Gastrocnemius medialis (tissue), 4 donors: ENCODE results near the gene MINK1. TPM values are rescaled to one million over a fixed set of nuclear protein-coding genes. Genes with fewer than 3 reads are reported as not detected.

Experiments used
- ATAC-seq, 2 donors: fragments of 150-250 bp; one replicate each; pipeline ENCODE4 v1.9.1; 2016
- DNase-seq, 2 donors: peaks; one replicate each; pipeline ENCODE4 v3.0.0-alpha.2; 2019
- H3K27ac ChIP-seq, 4 donors: fragments of 200-600 bp; sonication (generic); 1 replicate in 1 of 4; 2 replicates in 3 of 4; pipeline ENCODE4 v1.5.1; 2016 to 2018; ENCODE audit warnings: mild to moderate bottlenecking in 2 of 4, moderate library complexity in 1 of 4
- H3K27me3 ChIP-seq, 3 donors: fragments of 200-600 bp; sonication (generic) in 2 of 3; 1 replicate in 1 of 3; 2 replicates in 2 of 3; pipeline versions ENCODE4 v1.5.1 to v1.6.0; 2016 to 2019; ENCODE audit warnings: mild to moderate bottlenecking in 1 of 3, moderate library complexity in 1 of 3
- H3K36me3 ChIP-seq, 2 donors: fragments of 200-600 bp; sonication (generic) in 1 of 2; one replicate each; pipeline ENCODE4 v1.5.1; 2017 to 2018
- H3K4me1 ChIP-seq, 2 donors: fragments of 200-600 bp; sonication (generic) in 1 of 2; one replicate each; pipeline ENCODE4 v1.5.1; 2016 to 2017; ENCODE audit warnings: mild to moderate bottlenecking in 2 of 2
- H3K4me3 ChIP-seq, 4 donors: fragments of 200-600 bp; sonication (generic) in 3 of 4; 1 replicate in 1 of 4; 2 replicates in 3 of 4; pipeline ENCODE4 v1.5.1; 2016 to 2019; ENCODE audit warnings: mild to moderate bottlenecking in 2 of 4
- H3K9me3 ChIP-seq, 3 donors: fragments of 200-600 bp; sonication (generic) in 2 of 3; 1 replicate in 1 of 3; 2 replicates in 2 of 3; pipeline ENCODE4 v1.5.1; 2016 to 2019
- POLR2A ChIP-seq, 2 donors: fragments of 450-650 bp; IDR thresholded peaks; one replicate each; pipeline ENCODE4 v1.6.1; 2017; ENCODE audit warnings: antibody characterized with exemption in 2 of 2, mild to moderate bottlenecking in 2 of 2, moderate library complexity in 2 of 2
- in situ Hi-C, 4 donors: fragments of 200-750 bp; cut with MboI; loops; one replicate each; pipeline versions ENCODE4 v1.15.0 to v1.8.0; 2017; ENCODE audit warnings: low sequenced_read_pairs in 4 of 4
- intact Hi-C: fragments of 100-400 bp; cut with DNase I; formaldehyde crosslinking; loops from one replicate; pipeline ENCODE4 v1.15.1; 2023; ENCODE audit warnings: low total_unique reads
- total RNA-seq, 4 donors: library from RNA; depleted of rRNA; stranded (reverse); fragments of >200 nt; gene quantifications; one replicate each; pipeline versions ENCODE4 v1.1.0 to v1.2.3, GENCODE V29; 2016
- TF ChIP-seq, protein P1 (sequence below), 5 experiments: fragments of 450-650 bp in 3 of 5; fragments of 200-600 bp in 2 of 5; sonication (generic) in 2 of 5; IDR thresholded peaks in 4 of 5; conservative IDR thresholded peaks in 1 of 5; 1 replicate in 4 of 5; 2 replicates in 1 of 5; pipeline ENCODE4 v1.5.1; 2016 to 2019; ENCODE audit warnings: antibody characterized with exemption in 5 of 5, mild to moderate bottlenecking in 3 of 5, moderate library complexity in 3 of 5

The MINK1 gene
- total RNA-seq, 4 donors from 2014 or later, result 11.7 to 20.2 (median 15.3) TPM

DNA sequence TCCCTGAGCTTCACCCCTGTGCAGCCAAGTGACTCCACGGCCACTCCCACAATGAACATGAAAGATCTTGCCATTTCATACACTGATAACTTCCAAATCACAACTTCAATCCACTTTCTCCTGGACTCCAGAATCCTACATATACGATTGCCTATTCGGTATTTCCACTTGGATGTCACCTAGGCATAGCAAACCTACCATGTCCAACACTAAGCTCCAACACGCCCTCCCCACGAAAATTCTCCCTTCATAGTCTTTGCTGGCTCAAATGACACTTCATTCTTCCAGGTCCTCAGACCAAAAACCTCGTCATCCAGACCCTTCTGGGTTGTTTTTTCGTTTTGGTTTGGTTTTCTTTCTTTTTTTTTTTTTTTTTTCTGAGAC, 42.4 kb upstream of the MINK1 start:
- in situ Hi-C loops (loop anchor here in 2 of 4 donors (25.0 kb wide), 1 partner anchor 97 kb away; the partner anchor contains the start of gene C17orf107 (in 2 of the 2)), intact Hi-C loops (loop anchor here (1.0 to 10.0 kb wide), 4 partner anchors 17 to 216 kb away; partner anchors contain the start of genes MED11, MINK1 and PLD2)
- Histone ChIP-seq H3K36me3 (no peaks in the 10 kb centered on the region), H3K27me3 (peaks cover 2 to 14% (median 7%) of the 10 kb centered on the region in 3 donors), H3K4me1 (peaks cover 32 to 41% of the 10 kb centered on the region in 2 donors), H3K27ac (peak overlapping the region; percentile 91 to 97 (median 95)), H3K9me3 (no peaks in the 10 kb centered on the region), H3K4me3 (peak overlapping the region; percentile 63 to 81 (median 68))
- ATAC-seq, result no peak
- no peak for DNase-seq
- TF ChIP-seq POLR2A (IDR thresholded peaks at IDR 0.05), result no peak
- TF ChIP-seq, protein P1, sequence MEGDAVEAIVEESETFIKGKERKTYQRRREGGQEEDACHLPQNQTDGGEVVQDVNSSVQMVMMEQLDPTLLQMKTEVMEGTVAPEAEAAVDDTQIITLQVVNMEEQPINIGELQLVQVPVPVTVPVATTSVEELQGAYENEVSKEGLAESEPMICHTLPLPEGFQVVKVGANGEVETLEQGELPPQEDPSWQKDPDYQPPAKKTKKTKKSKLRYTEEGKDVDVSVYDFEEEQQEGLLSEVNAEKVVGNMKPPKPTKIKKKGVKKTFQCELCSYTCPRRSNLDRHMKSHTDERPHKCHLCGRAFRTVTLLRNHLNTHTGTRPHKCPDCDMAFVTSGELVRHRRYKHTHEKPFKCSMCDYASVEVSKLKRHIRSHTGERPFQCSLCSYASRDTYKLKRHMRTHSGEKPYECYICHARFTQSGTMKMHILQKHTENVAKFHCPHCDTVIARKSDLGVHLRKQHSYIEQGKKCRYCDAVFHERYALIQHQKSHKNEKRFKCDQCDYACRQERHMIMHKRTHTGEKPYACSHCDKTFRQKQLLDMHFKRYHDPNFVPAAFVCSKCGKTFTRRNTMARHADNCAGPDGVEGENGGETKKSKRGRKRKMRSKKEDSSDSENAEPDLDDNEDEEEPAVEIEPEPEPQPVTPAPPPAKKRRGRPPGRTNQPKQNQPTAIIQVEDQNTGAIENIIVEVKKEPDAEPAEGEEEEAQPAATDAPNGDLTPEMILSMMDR (IDR thresholded peaks at IDR 0.05 in 4 of 5, conservative IDR thresholded peaks at IDR 0.05 in 1 of 5), result no peak

DNA sequence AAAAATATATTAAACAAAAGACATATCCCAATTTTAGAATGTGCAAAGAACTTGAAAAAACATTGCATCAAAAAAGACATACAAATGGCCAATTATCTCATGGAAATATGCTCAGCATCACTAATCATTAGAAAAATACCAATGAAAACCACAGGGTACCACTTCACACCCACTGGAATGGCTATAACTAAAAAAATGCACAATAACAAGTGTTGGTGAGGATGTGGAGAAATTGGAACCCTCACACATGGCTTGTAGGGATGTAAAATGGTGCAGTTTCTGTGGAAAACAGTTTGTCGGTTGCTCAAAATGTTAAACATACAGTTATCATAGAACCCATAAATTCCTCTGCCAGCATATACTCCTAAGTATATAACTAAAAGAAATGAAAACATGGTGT, 38.0 kb upstream of the MINK1 start:
- peaks cover 10 to 15% of the 10 kb centered on the region in 2 donors for H3K4me1 ChIP-seq
- H3K36me3 ChIP-seq, result peaks cover 0 to 25% of the 10 kb centered on the region in 2 donors
- in situ Hi-C loops (loop anchor here in 2 of 4 donors (25.0 kb wide), 1 partner anchor 92 kb away; the partner anchor contains the start of gene C17orf107 (in 2 of the 2)), intact Hi-C loops (loop anchor here (10.0 kb wide), 1 partner anchor 220 kb away; no protein-coding TSS in a partner anchor)
- H3K9me3 ChIP-seq, result no peaks in the 10 kb centered on the region
- no peaks in the 10 kb centered on the region for H3K27me3 ChIP-seq
- ATAC-seq, result no peak
- H3K4me3 ChIP-seq, result peak overlapping the region in 2 of 4 donors; percentile 88 to 96
- DNase-seq, result no peak
- peak overlapping the region in 3 of 4 donors; percentile 86 to 95 (median 93) for H3K27ac ChIP-seq
- TF ChIP-seq, protein P1 (IDR thresholded peaks at IDR 0.05 in 4 of 5, conservative IDR thresholded peaks at IDR 0.05 in 1 of 5), result no peak
- no peak for TF ChIP-seq POLR2A (IDR thresholded peaks at IDR 0.05)

DNA sequence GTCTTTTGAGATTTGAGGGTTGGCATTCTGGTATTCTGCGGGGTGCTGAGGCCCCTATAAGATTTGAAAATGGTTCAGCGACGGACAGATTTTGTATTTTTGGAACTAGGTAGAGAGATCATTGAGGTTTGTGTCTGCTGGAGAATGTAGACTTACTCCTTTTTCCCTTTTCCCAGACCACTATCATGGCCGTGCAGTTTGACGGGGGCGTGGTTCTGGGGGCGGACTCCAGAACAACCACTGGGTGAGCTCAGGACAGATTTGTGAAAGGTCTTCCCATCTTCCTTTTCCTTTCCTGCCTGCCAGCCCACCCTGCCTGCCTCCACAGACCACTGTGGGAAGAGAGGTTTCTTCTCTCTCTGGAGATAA, 36.6 kb upstream of the MINK1 start:
- H3K9me3 ChIP-seq, result no peaks in the 10 kb centered on the region
- peak overlapping the region; percentile 68 to 96 (median 80) for H3K4me3 ChIP-seq
- H3K36me3 ChIP-seq, result peaks cover 0 to 25% of the 10 kb centered on the region in 2 donors
- ATAC-seq (peak; percentile 26 to 29), DNase-seq (no peak)
- in situ Hi-C loops (loop anchor here in 2 of 4 donors (25.0 kb wide), 1 partner anchor 91 kb away; the partner anchor contains the start of gene C17orf107 (in 2 of the 2)), intact Hi-C loops (loop anchor here (2.0 to 10.0 kb wide), 2 partner anchors 200 to 222 kb away; partner anchors contain the start of genes INCA1 and KIF1C)
- H3K27ac ChIP-seq, result peak overlapping the region; percentile 86 to 95 (median 90)
- TF ChIP-seq POLR2A (IDR thresholded peaks at IDR 0.05), result no peak
- TF ChIP-seq, protein P1 (IDR thresholded peaks at IDR 0.05 in 4 of 5, conservative IDR thresholded peaks at IDR 0.05 in 1 of 5), result no peak
- no peaks in the 10 kb centered on the region for H3K27me3 ChIP-seq
- peaks cover 6 to 11% of the 10 kb centered on the region in 2 donors for H3K4me1 ChIP-seq

DNA sequence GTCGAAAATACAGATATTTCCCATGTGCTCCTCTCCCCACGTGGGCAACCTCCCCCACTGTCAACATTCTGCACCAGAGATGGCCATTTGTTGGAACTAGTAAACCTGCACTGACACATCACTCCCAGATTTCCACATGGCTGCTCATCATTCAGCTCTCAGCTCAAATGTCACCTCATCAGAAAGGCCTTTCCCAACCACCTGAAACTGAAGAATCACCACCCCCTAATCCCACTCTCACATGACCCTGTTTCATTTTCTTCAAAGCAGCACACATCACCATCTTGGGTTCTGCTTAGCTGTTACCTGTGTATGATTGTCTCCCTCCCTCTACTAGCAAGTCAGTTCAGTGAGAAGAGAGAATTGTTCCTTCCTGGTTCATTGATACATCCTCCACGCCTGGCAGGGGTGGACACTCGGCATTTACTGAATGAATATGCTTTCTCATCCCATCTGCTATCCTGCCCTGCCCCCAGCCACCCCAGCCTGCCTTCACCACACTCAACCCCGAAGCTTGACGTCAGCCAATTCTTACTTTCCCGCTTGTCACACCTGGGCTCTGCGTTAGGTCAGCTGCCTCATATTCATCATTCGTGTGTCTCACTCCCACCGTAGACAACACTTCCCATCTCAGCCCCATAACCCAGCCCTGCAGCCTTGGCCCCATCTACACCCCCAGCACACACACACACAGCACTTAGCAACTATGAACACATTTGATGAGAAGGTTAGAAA, 32.5 kb upstream of the MINK1 start:
- H3K27ac ChIP-seq, result no peak overlapping the region
- in situ Hi-C loops (no loop called here), intact Hi-C loops (no loop called here)
- TF ChIP-seq, protein P1 (IDR thresholded peaks at IDR 0.05 in 4 of 5, conservative IDR thresholded peaks at IDR 0.05 in 1 of 5), result no peak
- TF ChIP-seq POLR2A (IDR thresholded peaks at IDR 0.05), result no peak
- ATAC-seq (no peak), DNase-seq (no peak)
- no peaks in the 10 kb centered on the region for H3K27me3 ChIP-seq
- peaks cover 0 to 25% of the 10 kb centered on the region in 2 donors for H3K36me3 ChIP-seq
- H3K4me1 ChIP-seq, result peaks cover 6 to 10% of the 10 kb centered on the region in 2 donors
- no peaks in the 10 kb centered on the region for H3K9me3 ChIP-seq
- H3K4me3 ChIP-seq, result no peak overlapping the region
